ENCODE results near the gene MRPS18B.

MRPS18B gene

GRCh38 chr6:30599625-30600324, 17.9 kb upstream of the MRPS18B start:
- H3K4me3 ChIP-seq (ENCODE audit: low read depth, low read length): no peak overlapping the region
- CTCF ChIA-PET: interaction anchor here (1.7 to 6.4 kb wide), 4 partner anchors 11 to 56 kb away, joined by 6 to 64 read pairs (median 18); no protein-coding TSS in a partner anchor
- no peak for DNase-seq (ENCODE audit: low read depth, low spot score)
- no peak for TF ChIP-seq CTCF (IDR thresholded peaks at IDR 0.05; ENCODE audit: insufficient read depth, low read length, missing control alignments)
- POLR2A ChIA-PET: interaction anchor here (1.0 to 1.5 kb wide), 3 partner anchors 10 to 14 kb away, joined by 4 to 5 read pairs (median 5); no protein-coding TSS in a partner anchor

GRCh38 chr6:30600451-30600961, 17.1 kb upstream of the MRPS18B start:
- no peak for DNase-seq (ENCODE audit: low read depth, low spot score)
- CTCF ChIA-PET: interaction anchor here (1.0 to 6.4 kb wide), 4 partner anchors 10 to 60 kb away, joined by 3 to 64 read pairs (median 6); no protein-coding TSS in a partner anchor
- POLR2A ChIA-PET: interaction anchor here (1.0 to 1.2 kb wide), 2 partner anchors 10 to 14 kb away, joined by 4 to 5 read pairs; no protein-coding TSS in a partner anchor
- no peak for TF ChIP-seq CTCF (IDR thresholded peaks at IDR 0.05; ENCODE audit: insufficient read depth, low read length, missing control alignments)
- H3K4me3 ChIP-seq (ENCODE audit: low read depth, low read length): no peak overlapping the region

GRCh38 chr6:30601436-30601814, 16.2 kb upstream of the MRPS18B start:
- no peak overlapping the region for H3K4me3 ChIP-seq (ENCODE audit: low read depth, low read length)
- CTCF ChIA-PET: interaction anchor here (1.3 to 6.4 kb wide), 3 partner anchors 9 to 61 kb away, joined by 6 to 64 read pairs (median 7); no protein-coding TSS in a partner anchor
- POLR2A ChIA-PET: no interaction called here
- no peak for TF ChIP-seq CTCF (IDR thresholded peaks at IDR 0.05; ENCODE audit: insufficient read depth, low read length, missing control alignments)
- no peak for DNase-seq (ENCODE audit: low read depth, low spot score)

DNA sequence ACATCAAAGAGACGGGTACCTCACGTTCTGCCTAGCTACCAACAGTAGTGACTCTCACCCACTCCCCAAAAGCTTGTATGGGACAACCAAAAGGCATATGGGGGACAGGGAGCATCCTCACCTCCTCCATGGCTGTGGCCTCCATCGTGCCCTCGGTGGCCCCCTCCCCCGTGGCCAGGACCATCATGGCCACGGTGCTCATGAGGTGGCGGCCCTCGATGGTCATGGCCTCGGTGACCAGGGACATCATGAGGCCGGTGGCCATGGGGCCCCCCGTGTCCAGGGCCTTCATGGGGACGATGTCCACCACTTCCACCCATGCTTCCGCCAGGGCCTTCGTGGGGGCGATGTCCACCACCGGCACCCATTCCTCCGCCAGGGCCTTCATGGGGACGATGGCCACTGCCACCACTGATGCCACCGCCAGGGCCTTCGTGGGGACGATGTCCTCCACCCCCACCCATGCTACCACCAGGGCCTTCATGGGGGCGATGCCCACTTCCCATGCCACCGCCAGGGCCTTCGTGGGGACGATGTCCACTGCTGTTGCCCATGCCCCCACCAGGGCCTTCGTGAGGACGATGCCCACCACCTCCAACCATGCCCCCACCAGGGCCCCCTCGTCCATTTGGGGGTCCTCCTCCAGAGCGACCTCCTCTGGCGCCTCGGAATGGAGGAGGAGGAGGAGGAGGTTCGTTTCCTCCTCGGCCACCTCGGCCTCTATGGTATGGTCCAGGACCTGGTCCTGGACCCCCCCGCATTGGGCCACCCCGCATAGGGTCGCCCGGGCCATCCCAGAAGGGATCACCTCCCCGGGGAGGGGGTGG, 15.6 kb upstream of the MRPS18B start:
- ChIA-PET POLR2A (no interaction called here), CTCF (no interaction called here)
- no peak overlapping the region for H3K4me3 ChIP-seq (ENCODE audit: low read depth, low read length)
- TF ChIP-seq CTCF (IDR thresholded peaks at IDR 0.05; ENCODE audit: insufficient read depth, low read length, missing control alignments): no peak
- no peak for DNase-seq (ENCODE audit: low read depth, low spot score)

DNA sequence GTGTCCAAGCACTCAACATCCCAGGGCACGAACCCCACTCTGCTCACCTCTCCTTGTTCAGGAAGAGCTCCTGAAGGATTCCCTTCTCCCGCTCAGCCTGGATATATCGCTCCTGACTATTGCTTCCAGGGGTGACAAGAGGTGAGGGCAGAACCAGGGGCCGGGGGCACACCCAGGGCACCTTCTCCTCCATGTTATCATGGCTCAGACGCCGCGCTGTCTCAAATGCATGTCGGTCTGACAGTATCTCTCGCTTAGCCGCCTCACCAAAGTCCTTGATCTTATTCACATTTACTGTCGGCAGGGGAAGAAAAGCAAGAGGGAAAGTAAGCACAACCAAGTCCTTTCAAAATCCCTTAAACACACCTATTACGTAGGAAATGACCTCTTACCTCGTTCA, 13.7 kb upstream of the MRPS18B start:
- CTCF ChIA-PET: interaction anchor here (1.8 kb wide), 1 partner anchor 10 kb away, joined by 7 read pairs; no protein-coding TSS in a partner anchor
- POLR2A ChIA-PET: interaction anchor here (1.0 to 2.8 kb wide), 2 partner anchors 9 to 11 kb away, joined by 4 to 11 read pairs; no protein-coding TSS in a partner anchor
- no peak overlapping the region for H3K4me3 ChIP-seq (ENCODE audit: low read depth, low read length)
- DNase-seq (ENCODE audit: low read depth, low spot score): no peak
- no peak for TF ChIP-seq CTCF (IDR thresholded peaks at IDR 0.05; ENCODE audit: insufficient read depth, low read length, missing control alignments)

All from AG04449 (cell line).